Activated CD4-positive, alpha-beta T cell treated with anti-CD3 and anti-CD28 coated beads for 36 hours (primary cell): ENCODE data around the gene CAMTA1. TPM values are rescaled to one million over a fixed set of nuclear protein-coding genes. Genes with fewer than 3 reads are reported as not detected.
A peak's percentile ranks its signal among the peaks of the same experiment; 100 is the strongest.
"Not testable (repeated sequence)": the region's sequence is repeated elsewhere in the genome, so short reads cannot be mapped to it uniquely, and the experiment has no call there.

Experiments used
- ATAC-seq: fragments of 200-7000 bp; cut with Tn5 transposase; one replicate; pipeline ENCODE4 v1.10.0; 2021; ENCODE audit warnings: mild to moderate bottlenecking, moderate library complexity
- CTCF ChIA-PET: fragments of 350-600 bp; sonication (Branson Sonifier 250); formaldehyde crosslinking; loops from one replicate; lab custom pipeline; 2021; ENCODE audit warnings: antibody characterized with exemption; lab: Charles Lee
- POLR2A ChIA-PET: fragments of 350-600 bp; sonication (Branson Sonifier 250); formaldehyde crosslinking; loops from one replicate; lab custom pipeline; 2021; ENCODE audit warnings: antibody characterized with exemption, inconsistent platforms; lab: Charles Lee
- DNase-seq: peaks from one replicate; pipeline ENCODE4 v3.0.0-alpha.2; 2020
- H3K27ac Mint-ChIP-seq: one replicate; pipeline ENCODE4 v1.8.0; 2021; ENCODE audit warnings: mixed read lengths
- H3K27me3 Mint-ChIP-seq: one replicate; pipeline ENCODE4 v1.8.0; 2021; ENCODE audit warnings: mixed read lengths
- H3K36me3 Mint-ChIP-seq: one replicate; pipeline ENCODE4 v1.8.0; 2021; ENCODE audit warnings: low read depth, mixed read lengths
- H3K4me1 Mint-ChIP-seq: one replicate; pipeline ENCODE4 v1.8.0; 2021; ENCODE audit warnings: mixed read lengths
- H3K4me3 Mint-ChIP-seq: one replicate; pipeline ENCODE4 v1.8.0; 2021; ENCODE audit warnings: mild to moderate bottlenecking, moderate library complexity, mixed read lengths
- H3K9me3 Mint-ChIP-seq: one replicate; pipeline ENCODE4 v1.8.0; 2021; ENCODE audit warnings: low read depth, mixed read lengths
- intact Hi-C, 2 experiments: fragments of 100-400 bp; cut with DNase I in 1 of 2; cut with micrococcal nuclease in 1 of 2; formaldehyde crosslinking; loops; one replicate each; pipeline versions ENCODE4 v1.14.2 to v1.15.1; 2022 to 2024; cut with DNase I, micrococcal nuclease
- total RNA-seq, 2 experiments: library from RNA; stranded (reverse); gene quantifications; one replicate each; pipeline ENCODE4 v1.2.3, GENCODE V29; 2021

CAMTA1 gene
- total RNA-seq, 2 experiments from 2014 or later = 62.3 to 76.7 TPM

GRCh38 chr1:6921506-6921905 lies 136.3 kb downstream of the CAMTA1 start:
- H3K4me1 Mint-ChIP-seq, H3K4me3 Mint-ChIP-seq, DNase-seq, H3K27me3 Mint-ChIP-seq, H3K36me3 Mint-ChIP-seq, CTCF ChIA-PET, H3K9me3 Mint-ChIP-seq, POLR2A ChIA-PET, ATAC-seq, H3K27ac Mint-ChIP-seq, intact Hi-C loops: not testable (repeated sequence)

GRCh38 chr1:6922096-6922931 lies 137.1 kb downstream of the CAMTA1 start:
- intact Hi-C loops = no loop called here
- ATAC-seq (no peak), DNase-seq (no peak)
- Mint-ChIP-seq H3K36me3 (no peaks in the 10 kb centered on the region), H3K4me3 (no peak overlapping the region), H3K4me1 (no peaks in the 10 kb centered on the region), H3K27ac (no peak overlapping the region), H3K27me3 (no peaks in the 10 kb centered on the region), H3K9me3 (peaks cover 3% of the 10 kb centered on the region)
- ChIA-PET POLR2A (no interaction called here), CTCF (interaction anchor here (1.0 kb wide), 1 partner anchor 12 kb away, joined by 4 read pairs; no protein-coding TSS in a partner anchor)

- CTCF ChIA-PET = interaction anchor here (1.0 kb wide), 1 partner anchor 13 kb away, joined by 4 read pairs; no protein-coding TSS in a partner anchor
- ATAC-seq = no peak
Measured at GRCh38 chr1:6923012-6923411, 137.8 kb downstream of the CAMTA1 start.

GRCh38 chr1:6923416-6923815 lies 138.2 kb downstream of the CAMTA1 start:
- ChIA-PET POLR2A (no interaction called here), CTCF (interaction anchor here (1.0 kb wide), 1 partner anchor 13 kb away, joined by 4 read pairs; no protein-coding TSS in a partner anchor)
- intact Hi-C loops = no loop called here
- no peak for ATAC-seq
- no peak overlapping the region for H3K27ac Mint-ChIP-seq
- no peak for DNase-seq
- peaks cover 3% of the 10 kb centered on the region for H3K9me3 Mint-ChIP-seq
- no peaks in the 10 kb centered on the region for H3K27me3 Mint-ChIP-seq
- H3K36me3 Mint-ChIP-seq = no peaks in the 10 kb centered on the region
- H3K4me1 Mint-ChIP-seq = no peaks in the 10 kb centered on the region
- H3K4me3 Mint-ChIP-seq = no peak overlapping the region

More at GRCh38 chr1:6923012-6923411, 137.8 kb downstream of the CAMTA1 start:
- intact Hi-C loops = no loop called here
- Mint-ChIP-seq H3K27ac (no peak overlapping the region), H3K4me1 (no peaks in the 10 kb centered on the region), H3K36me3 (no peaks in the 10 kb centered on the region), H3K4me3 (no peak overlapping the region), H3K9me3 (peaks cover 3% of the 10 kb centered on the region), H3K27me3 (no peaks in the 10 kb centered on the region)
- POLR2A ChIA-PET = no interaction called here
- DNase-seq = no peak

GRCh38 chr1:6923955-6924881 lies 139.0 kb downstream of the CAMTA1 start:
- peaks cover 3% of the 10 kb centered on the region for H3K9me3 Mint-ChIP-seq
- no peaks in the 10 kb centered on the region for H3K36me3 Mint-ChIP-seq
- ChIA-PET POLR2A (no interaction called here), CTCF (no interaction called here)
- ATAC-seq (no peak), DNase-seq (no peak)
- H3K4me3 Mint-ChIP-seq = no peak overlapping the region
- H3K27ac Mint-ChIP-seq = no peak overlapping the region
- intact Hi-C loops = no loop called here
- no peaks in the 10 kb centered on the region for H3K4me1 Mint-ChIP-seq
- peaks cover 3% of the 10 kb centered on the region for H3K27me3 Mint-ChIP-seq

- POLR2A ChIA-PET = no interaction called here
- Mint-ChIP-seq H3K4me1 (no peaks in the 10 kb centered on the region), H3K9me3 (peaks cover 3% of the 10 kb centered on the region), H3K27ac (no peak overlapping the region), H3K27me3 (peaks cover 3% of the 10 kb centered on the region), H3K36me3 (no peaks in the 10 kb centered on the region), H3K4me3 (no peak overlapping the region)
- DNase-seq = no peak
- intact Hi-C loops = no loop called here
- no peak for ATAC-seq
- CTCF ChIA-PET = no interaction called here
Measured at GRCh38 chr1:6924891-6925290, 139.6 kb downstream of the CAMTA1 start.

- ATAC-seq = no peak
- no peaks in the 10 kb centered on the region for H3K36me3 Mint-ChIP-seq
- no peak overlapping the region for H3K4me3 Mint-ChIP-seq
- no peak for DNase-seq
- ChIA-PET POLR2A (no interaction called here), CTCF (no interaction called here)
- intact Hi-C loops = no loop called here
- H3K9me3 Mint-ChIP-seq = no peaks in the 10 kb centered on the region
- peaks cover 10% of the 10 kb centered on the region for H3K27me3 Mint-ChIP-seq
- no peaks in the 10 kb centered on the region for H3K4me1 Mint-ChIP-seq
- H3K27ac Mint-ChIP-seq = no peak overlapping the region
Measured at GRCh38 chr1:6927626-6928025, 142.4 kb downstream of the CAMTA1 start.

GRCh38 chr1:6928106-6928885 lies 143.0 kb downstream of the CAMTA1 start:
- ATAC-seq = peak; percentile 53
- ChIA-PET POLR2A (no interaction called here), CTCF (no interaction called here)

GRCh38 chr1:6930732-6931300 lies 145.6 kb downstream of the CAMTA1 start:
- H3K4me3 Mint-ChIP-seq = no peak overlapping the region
- POLR2A ChIA-PET = no interaction called here
- intact Hi-C loops = no loop called here

More at GRCh38 chr1:6928106-6928885, 143.0 kb downstream of the CAMTA1 start:
- Mint-ChIP-seq H3K36me3 (no peaks in the 10 kb centered on the region), H3K27ac (no peak overlapping the region), H3K9me3 (no peaks in the 10 kb centered on the region), H3K27me3 (peaks cover 10% of the 10 kb centered on the region), H3K4me1 (no peaks in the 10 kb centered on the region), H3K4me3 (no peak overlapping the region)
- peak; percentile 18 for DNase-seq
- intact Hi-C loops = no loop called here

GRCh38 chr1:6935361-6935883 lies 150.2 kb downstream of the CAMTA1 start:
- CTCF ChIA-PET = no interaction called here
- Mint-ChIP-seq H3K4me3 (no peak overlapping the region), H3K27ac (no peak overlapping the region), H3K9me3 (no peaks in the 10 kb centered on the region), H3K27me3 (peaks cover 14% of the 10 kb centered on the region), H3K4me1 (no peaks in the 10 kb centered on the region), H3K36me3 (no peaks in the 10 kb centered on the region)
- POLR2A ChIA-PET = no interaction called here
- ATAC-seq = no peak
- intact Hi-C loops = no loop called here
- no peak for DNase-seq

More at GRCh38 chr1:6930732-6931300, 145.6 kb downstream of the CAMTA1 start:
- Mint-ChIP-seq H3K36me3 (no peaks in the 10 kb centered on the region), H3K27ac (no peak overlapping the region), H3K27me3 (peaks cover 16% of the 10 kb centered on the region), H3K4me1 (no peaks in the 10 kb centered on the region), H3K9me3 (no peaks in the 10 kb centered on the region)
- ATAC-seq = no peak
- CTCF ChIA-PET = interaction anchor here (0.6 kb wide), 1 partner anchor 492 kb away, joined by 3 read pairs; no protein-coding TSS in a partner anchor
- DNase-seq = no peak
